Kidney (tissue), 14 donors: Measurements from ENCODE around the gene RYR2. TPM values are rescaled to one million over a fixed set of nuclear protein-coding genes. Genes with fewer than 3 reads are reported as not detected.

ENCODE experiments used
- DNase-seq, 5 donors: peaks; one replicate each; pipeline ENCODE4 v3.0.0-alpha.2; 2013 to 2020
- FAIRE-seq: peaks from 2 replicates; lab custom pipeline; 2012; peaks lifted over from hg19 to GRCh38; lab: Jason Lieb, UNC
- H3K27ac ChIP-seq, 2 donors: one replicate each; pipeline ENCODE4 v1.7.0; 2013; ENCODE audit warnings: low read depth in 2 of 2, low read length in 2 of 2, inconsistent platforms in 1 of 2
- H3K27me3 ChIP-seq: one replicate; pipeline ENCODE4 v1.7.1; 2013; ENCODE audit warnings: low read length, inconsistent platforms; ENCODE audit not compliant: control insufficient read depth, insufficient read depth
- H3K36me3 ChIP-seq, 3 donors: one replicate each; pipeline versions ENCODE4 v1.7.0 to v1.7.1; 2013; ENCODE audit warnings: low read length in 3 of 3, control low read depth in 1 of 3, inconsistent platforms in 1 of 3; ENCODE audit not compliant: insufficient read depth in 3 of 3, control insufficient read depth in 2 of 3
- H3K4me1 ChIP-seq, 3 donors: one replicate each; pipeline versions ENCODE4 v1.7.0 to v1.7.1; 2013; ENCODE audit warnings: low read length in 3 of 3, inconsistent platforms in 1 of 3, low read depth in 1 of 3; ENCODE audit not compliant: control insufficient read depth in 2 of 3, insufficient read depth in 2 of 3
- H3K4me3 ChIP-seq, 3 donors: one replicate each; pipeline versions ENCODE4 v1.7.0 to v1.8.1; 2013; ENCODE audit warnings: low read length in 3 of 3, control low read depth in 1 of 3, inconsistent platforms in 1 of 3
- H3K9ac ChIP-seq, 3 donors: one replicate each; pipeline versions ENCODE4 v1.7.0 to v1.7.1; 2013; ENCODE audit warnings: low read length in 3 of 3, control low read depth in 1 of 3, inconsistent platforms in 1 of 3
- H3K9me3 ChIP-seq, 3 donors: one replicate each; pipeline versions ENCODE4 v1.7.0 to v1.7.1; 2013; ENCODE audit warnings: low read length in 3 of 3, control low read depth in 1 of 3, inconsistent platforms in 1 of 3; ENCODE audit not compliant: control insufficient read depth in 2 of 3, insufficient read depth in 1 of 3
- intact Hi-C: fragments of 100-400 bp; cut with DNase I; formaldehyde crosslinking; loops from one replicate; pipeline ENCODE4 v1.11.1; 2022
- polyA plus RNA-seq: library from polyadenylated mRNA; stranded (reverse); fragments of 350-450 nt; fragmentation: Illumina TruSeq; extraction: RNeasy Lipid Tissue Mini Kit (QIAGEN cat#74804); gene quantifications from one replicate; pipeline ENCODE4 v1.2.3, GENCODE V29; 2014; ENCODE audit warnings: low read depth, low replicate concordance; ENCODE audit not compliant: insufficient read depth
- total RNA-seq: library from RNA; stranded (reverse); fragmentation: NEBNext Ultra II Directional; extraction: Animal tissue kit (Norgen Biotek cat#: 25700); gene quantifications from one replicate; pipeline ENCODE4 v1.2.1, GENCODE V29; 2021
- TF ChIP-seq, protein P1 (sequence below): IDR thresholded peaks from 3 replicates; pipeline ENCODE4 v1.5.1; 2012; ENCODE audit warnings: mild to moderate bottlenecking, moderate library complexity, borderline replicate concordance; ENCODE audit not compliant: insufficient read depth; ENCODE audit errors: extremely low read depth
- donor health status: control.
- donor health status: control.
- donor health status: control.
- donor health status: control.
- donor health status: control.
- donor health status: DM: yes; HTN: yes; CAD: no.
- donor health status: Normal renal cell carcinoma (clear cell type).

Gene RYR2
- total and polyA plus RNA-seq, 2 donors from 2014 or later = 0.28 to 0.60 TPM

DNA sequence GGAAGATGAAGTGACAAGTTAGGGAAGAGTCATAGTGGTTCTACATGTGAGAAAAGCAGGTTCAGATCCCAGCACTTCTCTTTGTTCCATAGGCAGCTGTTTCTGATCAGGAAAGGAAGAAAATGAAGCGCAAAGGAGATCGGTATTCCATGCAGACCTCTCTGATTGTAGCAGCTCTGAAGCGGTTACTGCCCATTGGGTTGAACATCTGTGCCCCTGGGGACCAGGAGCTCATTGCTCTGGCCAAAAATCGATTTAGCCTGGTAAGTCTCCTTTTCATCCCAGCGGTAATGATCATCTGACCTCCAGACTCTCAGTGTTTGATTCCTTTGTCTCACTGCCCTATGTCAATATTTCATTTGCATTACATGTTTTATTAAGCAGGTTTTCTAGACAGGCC lies 675.1 kb downstream of the RYR2 start:
- TF ChIP-seq, protein P1, sequence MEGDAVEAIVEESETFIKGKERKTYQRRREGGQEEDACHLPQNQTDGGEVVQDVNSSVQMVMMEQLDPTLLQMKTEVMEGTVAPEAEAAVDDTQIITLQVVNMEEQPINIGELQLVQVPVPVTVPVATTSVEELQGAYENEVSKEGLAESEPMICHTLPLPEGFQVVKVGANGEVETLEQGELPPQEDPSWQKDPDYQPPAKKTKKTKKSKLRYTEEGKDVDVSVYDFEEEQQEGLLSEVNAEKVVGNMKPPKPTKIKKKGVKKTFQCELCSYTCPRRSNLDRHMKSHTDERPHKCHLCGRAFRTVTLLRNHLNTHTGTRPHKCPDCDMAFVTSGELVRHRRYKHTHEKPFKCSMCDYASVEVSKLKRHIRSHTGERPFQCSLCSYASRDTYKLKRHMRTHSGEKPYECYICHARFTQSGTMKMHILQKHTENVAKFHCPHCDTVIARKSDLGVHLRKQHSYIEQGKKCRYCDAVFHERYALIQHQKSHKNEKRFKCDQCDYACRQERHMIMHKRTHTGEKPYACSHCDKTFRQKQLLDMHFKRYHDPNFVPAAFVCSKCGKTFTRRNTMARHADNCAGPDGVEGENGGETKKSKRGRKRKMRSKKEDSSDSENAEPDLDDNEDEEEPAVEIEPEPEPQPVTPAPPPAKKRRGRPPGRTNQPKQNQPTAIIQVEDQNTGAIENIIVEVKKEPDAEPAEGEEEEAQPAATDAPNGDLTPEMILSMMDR = no peak
- no peaks in the 10 kb centered on the region for H3K27me3 ChIP-seq
- no peak for DNase-seq
- no peak for FAIRE-seq
- H3K4me3 ChIP-seq = no peak overlapping the region
- no peak overlapping the region for H3K9ac ChIP-seq
- no peak overlapping the region for H3K27ac ChIP-seq
- H3K9me3 ChIP-seq = no peaks in the 10 kb centered on the region
- intact Hi-C loops = no loop called here
- H3K4me1 ChIP-seq = no peaks in the 10 kb centered on the region
- H3K36me3 ChIP-seq = no peaks in the 10 kb centered on the region

DNA sequence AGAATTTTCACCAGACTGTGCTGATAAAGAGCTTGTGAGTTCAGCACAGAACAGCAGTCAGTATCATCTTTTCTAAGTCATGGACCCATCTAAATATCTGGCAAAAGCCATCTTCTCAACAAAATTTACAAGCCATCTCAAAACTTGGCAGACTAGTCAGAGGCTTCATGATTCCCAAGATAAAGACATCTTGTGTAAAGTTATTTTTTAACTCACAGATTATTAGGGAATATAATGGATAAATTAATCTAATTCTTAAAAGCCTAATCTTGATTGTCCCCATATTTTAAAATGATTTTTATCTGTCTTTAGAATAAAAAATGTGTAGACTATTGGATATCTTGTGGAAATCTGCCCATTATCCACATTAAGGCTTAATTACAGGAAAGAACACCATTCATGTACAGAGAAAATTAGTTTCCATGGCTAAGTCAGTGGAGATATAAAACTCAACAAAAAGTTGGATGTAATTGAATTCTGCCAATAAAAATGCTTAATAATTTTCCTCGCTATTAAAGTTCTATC lies 688.9 kb downstream of the RYR2 start:
- H3K4me1 ChIP-seq = no peaks in the 10 kb centered on the region
- H3K36me3 ChIP-seq = no peaks in the 10 kb centered on the region
- DNase-seq (no peak), FAIRE-seq (no peak)
- no peaks in the 10 kb centered on the region for H3K27me3 ChIP-seq
- no peak overlapping the region for H3K27ac ChIP-seq
- TF ChIP-seq, protein P1 = no peak
- intact Hi-C loops = no loop called here
- H3K9me3 ChIP-seq = no peaks in the 10 kb centered on the region
- H3K4me3 ChIP-seq = no peak overlapping the region
- no peak overlapping the region for H3K9ac ChIP-seq

DNA sequence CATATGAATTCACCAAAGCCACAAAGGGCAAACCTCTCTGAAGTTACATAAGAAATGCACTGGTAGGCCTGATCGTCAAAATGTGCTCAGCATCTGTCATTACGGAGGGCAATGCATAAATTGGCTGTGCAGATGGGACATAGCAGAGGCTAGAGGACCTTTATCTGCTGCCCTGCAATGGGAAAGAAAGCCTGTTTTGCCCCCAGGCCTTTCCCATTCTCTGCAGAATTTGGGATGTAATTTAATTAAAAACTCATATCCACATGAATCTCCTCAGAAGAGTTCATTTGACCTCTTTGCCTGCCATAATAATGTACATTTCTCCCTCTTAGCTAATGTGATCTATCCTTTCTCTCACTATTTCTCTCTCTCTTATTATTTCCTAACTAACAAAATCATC lies 690.7 kb downstream of the RYR2 start:
- Histone ChIP-seq H3K9me3 (no peaks in the 10 kb centered on the region), H3K27ac (no peak overlapping the region), H3K36me3 (no peaks in the 10 kb centered on the region), H3K27me3 (no peaks in the 10 kb centered on the region), H3K4me3 (no peak overlapping the region), H3K4me1 (no peaks in the 10 kb centered on the region), H3K9ac (no peak overlapping the region)
- DNase-seq (no peak), FAIRE-seq (no peak)
- TF ChIP-seq, protein P1 = no peak
- intact Hi-C loops = no loop called here
